Hepatic stellate cell (primary cell): Measurements from ENCODE around the gene ZSCAN22.
"Not testable (repeated sequence)": the region's sequence is repeated elsewhere in the genome, so short reads cannot be mapped to it uniquely, and the experiment has no call there.

ENCODE experiments used
- DNase-seq: peaks from one replicate; pipeline ENCODE4 v3.0.0; 2011; ENCODE audit warnings: low spot score

ZSCAN22 gene

DNA sequence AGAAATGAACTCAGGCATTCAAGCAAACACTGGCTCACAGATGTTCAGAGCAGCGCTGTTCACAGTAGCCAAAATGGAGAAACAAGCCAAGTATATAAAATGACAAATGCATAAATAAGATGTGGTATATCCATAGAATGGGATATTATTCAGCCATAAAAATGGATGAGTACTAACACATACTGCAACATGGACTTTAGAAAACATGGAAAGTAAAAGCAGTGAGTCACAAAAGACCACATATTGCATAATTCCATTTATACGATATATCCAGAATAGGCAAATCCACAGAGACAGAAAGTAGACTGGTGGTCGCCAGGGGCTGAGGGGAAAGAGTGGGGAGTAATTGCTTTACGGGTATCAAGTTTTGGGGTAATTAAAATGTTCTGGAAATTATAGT, 47.4 kb downstream of the ZSCAN22 start:
- DNase-seq: no peak

DNA sequence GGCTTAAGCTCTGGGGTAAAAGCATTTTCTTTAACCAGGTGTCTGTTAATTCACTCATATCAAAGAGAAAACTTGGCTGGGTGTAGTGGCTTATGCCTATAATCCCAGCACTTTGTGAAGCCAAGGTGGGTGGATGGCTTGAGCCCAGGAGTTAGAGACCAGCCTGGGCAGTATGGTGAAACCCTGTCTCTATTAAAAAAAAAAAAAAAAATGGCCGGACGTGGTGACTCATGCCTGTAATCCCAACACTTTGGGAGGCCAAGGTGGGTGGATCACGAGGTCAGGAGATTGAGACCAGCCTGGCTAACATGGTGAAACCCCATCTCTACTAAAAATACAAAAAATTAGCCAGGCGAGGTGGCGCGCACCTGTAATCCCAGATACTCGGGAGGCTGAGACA, 49.9 kb downstream of the ZSCAN22 start:
- not testable (repeated sequence) for DNase-seq

DNA sequence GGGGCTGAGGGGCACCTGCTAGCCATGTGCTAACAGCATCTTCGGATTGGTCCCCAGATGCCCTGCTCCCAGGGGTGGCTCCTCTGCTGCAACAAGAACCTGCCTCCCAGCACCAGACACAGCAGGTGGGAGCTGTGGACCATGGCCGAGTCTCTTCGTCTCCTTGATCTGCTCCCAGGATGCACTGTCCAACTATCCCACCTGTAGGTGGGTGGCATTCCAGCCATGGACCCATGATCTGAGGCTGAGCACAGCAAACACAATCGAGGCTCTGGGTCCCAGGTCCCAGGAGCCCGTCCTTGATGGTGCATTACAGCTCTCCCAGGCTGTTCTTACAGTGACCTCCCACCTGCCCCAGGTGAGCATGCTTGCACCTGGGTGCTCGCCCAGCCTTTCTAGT, 52.5 kb downstream of the ZSCAN22 start:
- DNase-seq: no peak

DNA sequence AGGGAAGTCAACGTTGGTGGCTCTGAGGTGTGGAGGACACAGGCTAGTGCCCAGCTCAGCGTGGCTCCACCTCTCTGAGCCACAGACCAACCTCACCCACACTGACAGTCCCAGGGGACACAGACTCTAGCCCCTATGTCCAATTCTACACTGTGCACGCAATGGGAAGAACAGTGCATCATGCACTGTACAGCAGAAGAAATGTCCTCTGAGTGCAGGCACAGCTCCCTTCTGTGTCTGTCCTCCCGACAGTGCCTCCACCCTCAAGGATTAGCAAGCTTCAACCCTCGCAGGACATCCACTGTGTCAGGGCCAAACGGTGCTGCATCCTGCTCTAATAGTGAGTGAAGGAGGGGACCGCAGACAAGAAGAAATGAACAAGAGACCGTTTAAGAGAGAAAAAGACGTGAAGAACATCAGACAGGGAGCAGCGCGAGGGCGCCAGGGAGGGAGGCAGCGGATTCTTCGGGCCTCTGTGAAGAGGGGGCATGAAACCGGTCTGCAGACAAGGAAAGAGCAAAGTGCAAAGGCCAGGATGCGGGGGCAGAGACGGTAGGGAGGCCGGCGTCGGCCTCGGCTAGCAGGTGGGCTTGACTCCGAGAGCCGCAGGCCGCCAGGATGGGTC, 53.4 kb downstream of the ZSCAN22 start:
- DNase-seq: no peak

DNA sequence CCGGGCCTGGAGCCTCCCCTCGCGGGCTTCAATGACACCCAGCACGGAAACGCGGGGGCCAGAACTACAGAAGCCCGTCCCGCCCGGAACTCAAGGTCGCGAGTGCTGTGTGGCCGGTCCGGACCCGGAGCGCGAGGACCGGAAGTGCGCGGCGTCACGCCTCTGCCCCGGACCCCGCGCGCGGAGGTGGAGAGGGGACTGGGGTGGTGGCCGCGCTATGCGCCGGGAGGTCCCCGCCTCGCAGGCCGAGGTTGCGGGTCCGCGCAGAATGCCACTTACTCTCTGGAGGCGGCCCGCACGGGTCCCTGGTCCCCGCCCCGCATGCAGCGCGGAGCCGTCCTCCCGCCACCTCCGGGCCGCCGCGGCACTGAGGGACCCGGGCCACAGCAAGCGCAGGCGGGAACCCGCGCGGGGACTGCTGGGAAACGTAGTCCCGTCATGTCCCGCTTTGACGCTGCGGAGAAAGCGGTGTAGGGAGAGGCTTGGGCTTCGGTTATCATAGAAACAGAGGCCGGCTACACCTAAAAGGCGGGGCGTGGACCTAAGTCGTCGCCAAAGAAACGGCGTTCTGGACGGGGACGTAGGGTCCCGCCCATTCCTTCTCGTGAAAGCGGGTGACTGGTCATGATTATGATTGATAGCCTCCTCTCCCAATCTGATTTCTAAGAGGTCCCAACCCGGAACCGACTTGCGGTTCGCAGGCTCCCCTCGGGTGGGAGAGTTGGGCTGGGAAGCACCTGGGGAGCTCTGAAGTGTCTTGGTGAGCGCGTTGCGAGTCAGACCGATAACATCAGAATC, 54.1 kb downstream of the ZSCAN22 start, which contains the start of gene ZNF837:
Gene ZNF837, minus strand, starts transcription at position 369 of the 798 bp plus-strand sequence. CDS start 11,698 bp downstream, outside the sequence.
- DNase-seq: peak; percentile 99

DNA sequence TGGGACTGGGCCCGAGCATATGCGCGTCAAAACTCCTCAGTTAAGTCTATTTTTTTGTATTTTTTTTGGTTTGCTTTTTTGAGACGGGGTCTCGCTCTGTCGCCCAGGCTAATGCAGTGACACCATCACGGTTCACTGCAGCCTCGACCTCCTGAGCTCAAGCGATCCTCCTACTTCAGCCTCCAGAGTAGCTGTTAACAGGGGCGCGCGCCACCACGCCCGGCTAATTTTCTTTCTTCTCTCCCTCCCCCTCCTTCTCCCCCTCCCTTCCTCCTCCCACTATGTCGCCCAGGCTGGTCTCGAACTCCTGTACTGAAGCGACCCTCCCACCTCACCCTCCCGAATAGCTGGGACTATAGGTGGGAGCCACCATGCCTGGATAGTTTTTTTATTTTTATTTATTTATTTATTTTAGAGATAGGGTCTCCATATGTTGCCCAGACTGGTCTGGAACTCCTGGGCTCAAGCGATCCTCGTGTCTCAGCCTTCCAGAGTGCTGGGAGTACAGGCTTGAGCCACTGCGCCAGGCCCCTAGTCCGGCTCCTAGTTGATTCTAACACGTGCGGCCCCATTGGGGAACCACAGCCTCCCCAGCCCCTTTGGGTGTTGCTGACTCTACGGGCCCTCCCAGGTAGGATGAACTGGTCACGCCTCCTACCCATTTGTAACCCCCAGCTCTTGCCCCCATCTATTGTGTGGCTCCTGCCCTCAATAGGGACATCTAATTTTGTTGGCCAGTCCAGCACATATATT, 54.8 kb downstream of the ZSCAN22 start:
- no peak for DNase-seq

DNA sequence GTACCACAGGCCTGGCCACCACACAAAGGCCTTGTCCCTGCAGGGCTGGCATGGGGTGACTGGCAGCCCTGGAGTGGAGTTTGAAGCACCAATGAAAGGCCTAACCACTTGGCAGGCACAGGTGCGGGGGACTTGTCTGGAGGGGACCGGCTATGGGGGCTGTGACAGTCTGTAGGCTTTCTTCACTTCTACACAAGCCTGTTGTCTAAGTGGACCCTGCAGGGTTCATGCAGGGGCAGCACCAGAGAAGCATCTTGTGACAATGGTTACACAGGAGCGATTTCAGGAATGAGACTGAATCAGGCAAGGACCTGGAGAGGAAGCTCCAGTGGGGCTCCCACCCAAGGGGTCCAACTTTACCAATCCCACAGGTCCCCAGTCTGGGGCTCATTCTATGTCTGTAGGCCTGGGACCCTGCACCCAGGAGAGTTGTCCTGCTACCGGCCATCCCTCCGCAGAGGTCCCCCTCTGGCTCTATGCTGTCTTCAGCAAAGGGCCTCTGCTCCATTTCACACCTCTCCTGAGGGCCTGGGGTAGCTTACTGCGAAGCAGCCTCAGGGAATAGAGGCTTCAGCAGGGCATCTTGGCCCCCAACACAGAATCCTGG, 56.3 kb downstream of the ZSCAN22 start:
- DNase-seq: no peak

DNA sequence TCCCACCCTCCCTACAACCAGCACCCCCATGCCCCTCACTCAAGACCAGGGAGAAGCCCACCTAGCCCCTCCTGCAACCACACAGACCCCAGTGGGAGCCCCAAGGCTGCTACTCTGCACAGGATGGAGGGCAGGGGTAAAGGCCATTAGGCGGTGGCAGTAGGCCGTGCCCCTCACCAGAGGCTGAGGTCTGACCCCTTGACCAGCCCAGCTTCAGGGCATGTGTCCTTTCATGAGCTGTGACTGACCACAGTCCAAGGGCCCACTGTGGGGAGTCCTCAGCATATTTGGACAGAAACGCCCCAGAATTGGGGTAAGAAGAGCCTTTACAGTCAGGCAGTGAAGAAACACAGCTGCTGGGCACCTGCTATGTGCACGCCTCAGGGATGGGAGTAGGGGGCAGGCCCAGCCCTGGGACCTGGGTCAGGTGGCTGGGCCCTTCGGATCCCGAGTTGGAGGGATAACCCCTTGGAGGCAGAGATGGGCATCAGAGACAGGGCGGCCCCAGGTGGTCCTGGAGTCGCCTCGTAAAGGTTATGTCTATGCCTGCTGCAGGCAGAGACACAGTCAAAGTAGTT, 58.6 kb downstream of the ZSCAN22 start:
- no peak for DNase-seq

DNA sequence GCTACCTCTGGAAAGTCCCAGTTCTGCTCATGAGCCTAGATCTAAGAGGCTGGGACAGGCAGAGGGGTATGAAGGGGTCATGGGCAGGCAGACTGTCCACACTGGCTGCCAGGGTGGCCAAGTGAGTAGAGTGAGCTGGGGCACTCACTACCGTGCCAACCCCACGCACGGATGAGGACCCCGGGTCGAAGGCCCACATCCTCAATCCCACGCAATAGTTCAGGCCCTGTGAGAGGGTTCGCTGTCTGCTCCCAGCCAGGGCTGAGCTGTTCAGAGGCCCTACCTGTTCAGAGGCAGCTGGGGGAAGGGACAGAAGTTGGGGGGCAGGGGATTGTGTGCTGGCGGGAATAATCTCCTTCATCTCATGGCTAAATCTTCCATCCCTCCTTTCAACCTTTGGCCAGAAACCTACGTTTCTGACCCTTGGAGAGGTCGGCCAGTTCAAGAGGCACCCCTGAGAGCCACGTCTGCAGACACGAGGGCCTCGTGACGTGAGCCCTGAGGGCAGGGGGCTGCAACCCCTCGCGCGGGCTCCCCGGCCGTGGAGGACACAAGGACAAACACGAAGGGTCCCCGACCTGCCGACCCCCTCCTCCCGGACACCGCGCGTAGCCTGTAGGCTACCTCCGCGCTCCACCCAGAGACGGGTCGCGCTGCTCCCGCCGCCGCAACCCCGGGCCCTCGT, 59.2 kb downstream of the ZSCAN22 start:
- no peak for DNase-seq

DNA sequence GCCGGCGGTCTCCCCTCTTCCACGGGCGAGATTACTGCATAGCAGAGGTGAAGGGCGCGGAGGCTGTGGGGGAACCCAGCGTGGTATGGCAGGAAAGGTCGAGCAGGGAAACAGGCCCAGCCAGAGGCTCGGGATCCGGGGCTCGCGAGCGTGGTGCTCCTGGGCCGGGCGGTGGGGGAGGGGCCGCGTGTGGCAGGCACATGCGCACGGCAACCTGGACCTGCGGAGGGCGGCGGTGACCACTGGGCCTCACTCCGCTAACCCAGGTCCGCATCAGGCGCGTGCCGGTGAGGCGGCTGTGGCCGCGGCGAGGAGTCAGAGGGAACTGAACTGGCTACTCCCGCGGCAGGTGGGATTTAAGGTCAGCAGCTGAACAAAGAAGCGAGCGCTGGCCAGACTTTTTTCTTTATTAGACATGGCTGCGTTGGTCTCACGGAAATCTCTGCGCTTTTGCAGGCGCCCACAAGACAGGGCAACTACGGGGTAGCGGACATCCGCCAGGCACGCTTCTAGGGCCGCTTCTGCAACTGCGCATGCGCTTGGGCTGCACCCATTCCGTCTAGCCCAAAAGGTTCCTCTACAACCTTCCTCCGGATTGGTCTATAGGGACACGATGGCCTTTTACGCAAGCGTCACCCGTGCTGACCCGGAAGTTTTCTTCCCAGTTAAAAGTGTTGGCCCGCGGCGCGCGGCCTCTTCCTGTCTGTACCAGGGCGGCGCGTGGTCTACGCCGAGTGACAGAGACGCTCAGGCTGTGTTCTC, 60.0 kb downstream of the ZSCAN22 start, which contains the start of gene RPS5:
Gene RPS5, plus strand, starts transcription at position 694 of the 762 bp plus-strand sequence. CDS start 869 bp downstream, outside the sequence.
- DNase-seq: peak; percentile 100

DNA sequence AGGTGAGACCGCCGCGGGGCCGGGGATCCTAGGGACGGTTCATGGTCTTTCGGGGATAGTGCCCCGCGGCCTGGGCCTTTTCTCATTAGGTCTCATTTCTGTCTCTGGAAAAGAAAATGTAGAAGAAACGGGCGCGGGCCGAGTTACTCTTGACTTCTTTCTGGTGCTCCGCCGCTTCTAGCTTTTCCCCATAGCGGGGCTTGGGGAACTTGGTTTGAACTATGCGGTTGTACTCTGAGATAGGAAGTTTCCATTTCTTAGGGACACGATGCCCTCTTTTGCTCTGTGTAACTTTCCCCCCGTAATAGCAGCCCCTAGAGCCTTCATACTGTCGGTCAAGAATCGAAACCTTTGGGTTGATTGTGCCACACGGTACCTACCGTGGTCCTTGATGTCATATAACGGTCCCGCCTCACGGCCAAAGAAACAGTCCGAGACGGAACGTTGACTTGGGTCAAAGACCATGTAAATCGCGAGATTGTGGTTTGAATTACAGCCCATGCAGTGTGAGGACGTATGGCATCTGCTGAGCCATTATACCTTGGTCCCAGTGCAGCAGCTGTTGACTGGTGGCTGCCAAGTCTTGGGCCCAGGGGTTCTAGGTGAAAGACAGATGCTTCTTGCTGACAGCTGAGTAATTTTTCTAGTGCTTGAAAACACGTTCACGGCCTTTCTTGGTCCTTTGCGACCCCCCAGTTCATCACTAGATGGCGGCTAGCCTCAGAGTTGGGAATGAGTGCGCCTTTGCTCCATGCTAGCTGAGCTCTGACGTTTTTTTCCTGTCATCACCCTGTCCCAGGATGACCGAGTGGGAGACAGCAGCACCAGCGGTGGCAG, 60.8 kb downstream of the ZSCAN22 start:
- DNase-seq: no peak

DNA sequence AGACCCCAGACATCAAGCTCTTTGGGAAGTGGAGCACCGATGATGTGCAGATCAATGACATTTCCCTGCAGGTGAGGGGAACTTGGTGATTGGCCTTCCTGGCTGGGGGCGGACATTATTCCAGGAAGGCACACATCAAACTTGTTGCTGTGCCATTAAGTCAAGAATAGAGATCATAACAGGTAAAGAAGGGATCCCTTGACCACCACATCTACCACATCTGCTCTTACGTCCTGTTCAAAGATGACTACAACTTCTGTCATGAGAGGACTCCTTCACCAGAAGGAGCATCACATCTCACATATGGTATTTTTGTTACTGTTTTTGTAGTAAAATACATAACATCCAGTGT, 61.4 kb downstream of the ZSCAN22 start:
- no peak for DNase-seq
